PFSK-1 (cell line): Measurements from ENCODE around the gene DUSP21.
A peak's percentile ranks its signal among the peaks of the same experiment; 100 is the strongest.

Source experiments
- POLR2AphosphoS5 ChIP-seq: IDR thresholded peaks from 2 replicates; pipeline ENCODE4 v1.6.1; 2012; ENCODE audit warnings: low read depth, mild to moderate bottlenecking, control low read depth, low read length, moderate library complexity
- REST ChIP-seq, 2 experiments: IDR thresholded peaks; 2 replicates each; pipeline versions ENCODE4 v1.6.1 to v1.8.0; 2011 to 2012; ENCODE audit warnings: low read depth in 2 of 2, low read length in 2 of 2, control low read depth in 1 of 2, inconsistent platforms in 1 of 2, mild to moderate bottlenecking in 1 of 2, moderate library complexity in 1 of 2; ENCODE audit not compliant: insufficient read depth in 1 of 2
- TAF1 ChIP-seq: IDR thresholded peaks from 2 replicates; pipeline ENCODE4 v1.6.1; 2012; ENCODE audit warnings: low read length, control low read depth, borderline replicate concordance; ENCODE audit not compliant: insufficient read depth

GRCh38 chrX:44871931-44872820 lies 28.4 kb downstream of the DUSP21 start:
- TF ChIP-seq REST (IDR thresholded peaks at IDR 0.05; ENCODE audit: insufficient read depth in 1 of 2, low read depth in 2 of 2, low read length in 2 of 2) (no peak), POLR2AphosphoS5 (0 out of 2 replicates have a peak, but pooled peaks have one; percentile 30), TAF1 (no peak)
